B cell (primary cell): ENCODE data around the gene SPRED2. TPM values are rescaled to one million over a fixed set of nuclear protein-coding genes. Genes with fewer than 3 reads are reported as not detected.
"Not testable (repeated sequence)": the region's sequence is repeated elsewhere in the genome, so short reads cannot be mapped to it uniquely, and the experiment has no call there.

Experiments
- ATAC-seq: fragments of 200-7000 bp; cut with Tn5 transposase; one replicate; pipeline ENCODE4 v1.10.0; 2021; ENCODE audit warnings: low read depth, mild to moderate bottlenecking, moderate number of reproducible peaks, moderate library complexity
- CTCF ChIA-PET: fragments of 350-600 bp; sonication (Branson Sonifier 250); formaldehyde crosslinking; loops from one replicate; lab custom pipeline; 2021; ENCODE audit warnings: antibody characterized with exemption, inconsistent platforms; lab: Charles Lee
- POLR2A ChIA-PET: fragments of 350-600 bp; sonication (Branson Sonifier 250); formaldehyde crosslinking; loops from one replicate; lab custom pipeline; 2021; ENCODE audit warnings: antibody characterized with exemption; lab: Charles Lee
- DNase-seq: peaks from one replicate; pipeline ENCODE4 v3.0.0; 2013
- H2AFZ ChIP-seq: 2 replicates; pipeline ENCODE4 v1.6.1; 2012; ENCODE audit warnings: mild to moderate bottlenecking, low read depth, low read length; ENCODE audit not compliant: insufficient read depth, poor library complexity, severe bottlenecking
- H3K27ac ChIP-seq, 2 donors: 1 replicate in 1 of 2; 2 replicates in 1 of 2; pipeline ENCODE4 v1.5.1; 2012 to 2013; ENCODE audit warnings: low read length in 2 of 2, mild to moderate bottlenecking in 2 of 2, moderate library complexity in 1 of 2
- H3K27me3 ChIP-seq, 4 experiments: fragments of 200-600 bp in 1 of 4; sonication (generic) in 1 of 4; replicated peaks in 1 of 4; 1 replicate in 2 of 4; 2 replicates in 2 of 4; pipeline versions ENCODE4 v1.6.1 to v1.7.0; 2013 to 2016; ENCODE audit warnings: low read length in 3 of 4, mild to moderate bottlenecking in 2 of 4, mixed read lengths in 1 of 4, moderate library complexity in 1 of 4; ENCODE audit not compliant: insufficient read depth in 4 of 4, control insufficient read depth in 3 of 4; ENCODE audit errors: control extremely low read depth in 1 of 4
- H3K36me3 ChIP-seq, 2 experiments: replicated peaks in 1 of 2; 1 replicate in 1 of 2; 2 replicates in 1 of 2; pipeline versions ENCODE4 v1.6.1 to v1.7.1; 2013; ENCODE audit warnings: low read length in 1 of 2; ENCODE audit not compliant: insufficient read depth in 2 of 2, control insufficient read depth in 1 of 2; ENCODE audit errors: control extremely low read depth in 1 of 2, extremely low read depth in 1 of 2
- H3K4me1 ChIP-seq, 2 donors: fragments of 200-600 bp in 1 of 2; sonication (generic) in 1 of 2; 1 replicate in 1 of 2; 2 replicates in 1 of 2; pipeline versions ENCODE4 v1.5.1 to v1.6.1; 2013 to 2017; ENCODE audit warnings: low read length in 2 of 2; ENCODE audit not compliant: control insufficient read depth in 2 of 2, insufficient read depth in 2 of 2
- H3K4me2 ChIP-seq: replicated peaks from 2 replicates; pipeline ENCODE3; 2012; ENCODE audit warnings: mild to moderate bottlenecking, low read depth, low read length; ENCODE audit not compliant: poor library complexity, severe bottlenecking
- H3K4me3 ChIP-seq, 5 experiments: fragments of 200-600 bp in 1 of 5; sonication (generic) in 1 of 5; 1 replicate in 3 of 5; 2 replicates in 2 of 5; pipeline versions ENCODE4 v1.5.1 to v1.7.0; 2011 to 2016; ENCODE audit warnings: low read length in 4 of 5, mild to moderate bottlenecking in 4 of 5, low read depth in 2 of 5, control low read depth in 1 of 5, moderate library complexity in 1 of 5; ENCODE audit not compliant: insufficient read depth in 1 of 5; ENCODE audit errors: control extremely low read depth in 1 of 5, extremely low read depth in 1 of 5
- H3K79me2 ChIP-seq: fragments of 200-600 bp; sonication (generic); one replicate; pipeline ENCODE4 v1.6.0; 2016; ENCODE audit warnings: low read length; ENCODE audit not compliant: control insufficient read depth, insufficient read depth
- H3K9ac ChIP-seq: fragments of 200-600 bp; sonication (generic); 2 replicates; pipeline ENCODE4 v1.6.1; 2017; ENCODE audit warnings: mild to moderate bottlenecking, low read length, moderate library complexity
- H3K9me3 ChIP-seq, 3 donors: one replicate each; pipeline versions ENCODE4 v1.6.1 to v1.7.1; 2013; ENCODE audit warnings: low read length in 2 of 3; ENCODE audit not compliant: control insufficient read depth in 2 of 3, insufficient read depth in 1 of 3; ENCODE audit errors: control extremely low read depth in 1 of 3
- H4K20me1 ChIP-seq: 2 replicates; pipeline ENCODE4 v1.6.0; 2012; ENCODE audit warnings: mild to moderate bottlenecking, low read length; ENCODE audit not compliant: insufficient read depth, control insufficient read depth, poor library complexity, severe bottlenecking
- H3K27ac Mint-ChIP-seq: one replicate; pipeline ENCODE4 v1.8.0; 2021; ENCODE audit warnings: mixed read lengths
- H3K27me3 Mint-ChIP-seq: one replicate; pipeline ENCODE4 v1.8.0; 2021; ENCODE audit warnings: mixed read lengths
- H3K4me1 Mint-ChIP-seq: one replicate; pipeline ENCODE4 v1.8.0; 2021; ENCODE audit warnings: mixed read lengths
- H3K4me3 Mint-ChIP-seq: one replicate; pipeline ENCODE4 v1.8.0; 2021; ENCODE audit warnings: mixed read lengths
- H3K9me3 Mint-ChIP-seq: one replicate; pipeline ENCODE4 v1.8.0; 2022; ENCODE audit warnings: mixed read lengths; ENCODE audit not compliant: insufficient read depth
- CTCF ChIP-seq: fragments of 200-600 bp; IDR thresholded peaks from one replicate; pipeline ENCODE4 v1.8.0; 2022; ENCODE audit warnings: antibody characterized with exemption, mild to moderate bottlenecking
- EZH2 ChIP-seq: IDR thresholded peaks from 2 replicates; pipeline ENCODE4 v1.6.1; 2012; ENCODE audit warnings: borderline replicate concordance, low read depth, mild to moderate bottlenecking, moderate library complexity, low read length; ENCODE audit not compliant: insufficient read depth, poor library complexity, severe bottlenecking
- WGBS: methylation state at CpG from one replicate; pipeline ENCODE4 v1.1.5; 2013; ENCODE audit warnings: missing lambda C conversion rate; ENCODE audit not compliant: insufficient coverage; 5-methylcytosine and 5-hydroxymethylcytosine counted together
- intact Hi-C: fragments of 100-400 bp; cut with micrococcal nuclease; formaldehyde crosslinking; loops from one replicate; pipeline ENCODE4 v1.10.0; 2022
- polyA plus RNA-seq: library from polyadenylated mRNA; depleted of rRNA; stranded (reverse); fragments of >200 nt; gene quantifications from 2 replicates; pipeline ENCODE4 v1.2.3, GENCODE V29; 2012
- total RNA-seq, 2 donors: library from RNA; stranded (reverse); fragments of 120-200 nt in 1 of 2; gene quantifications; 1 replicate in 1 of 2; 2 replicates in 1 of 2; pipeline versions ENCODE4 v1.2.3 to v1.2.4, GENCODE V29; 2013 to 2022

The SPRED2 gene
- total and polyA plus RNA-seq, 2 donors (not counting 1 experiment from before 2014, with no cell fraction given), result 0.40 to 1.3 TPM

DNA sequence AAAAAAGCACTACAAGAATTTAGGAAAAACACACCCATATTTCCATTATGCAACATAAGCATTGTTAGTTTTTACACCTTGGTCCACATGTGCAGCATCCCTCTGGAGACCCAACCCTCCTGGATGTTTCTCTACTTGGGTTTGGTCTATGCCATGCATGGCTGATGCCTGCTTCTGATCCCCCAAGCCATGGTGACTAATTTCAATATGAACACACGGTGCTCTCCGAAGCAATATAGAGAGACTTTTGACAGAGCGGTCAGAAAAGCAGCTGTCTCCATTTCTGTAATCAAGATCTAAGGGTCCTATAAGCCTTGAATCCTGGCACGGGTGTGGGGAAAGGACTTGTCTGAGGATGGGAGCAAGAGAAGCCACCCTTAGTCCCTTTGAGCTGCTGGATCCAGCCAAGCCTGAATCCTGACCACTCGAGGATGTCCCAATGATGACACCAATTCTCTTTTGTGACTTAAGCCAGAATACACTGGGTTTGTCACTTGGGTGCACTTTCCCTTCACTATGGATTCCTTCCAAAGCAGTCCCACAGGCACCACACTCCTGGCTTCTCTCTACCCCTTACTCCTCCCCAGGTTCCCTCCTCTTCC lies 113.2 kb downstream of the SPRED2 start:
- WGBS, result 70% methylated on average over 2 of the region's 5 CpGs
- Histone ChIP-seq H2AFZ (no peak overlapping the region), H3K4me2 (no peak overlapping the region), H3K79me2 (no peaks in the 10 kb centered on the region), H3K36me3 (no peaks in the 10 kb centered on the region), H3K4me3 (no peak overlapping the region), H3K4me1 (peaks cover 7 to 10% of the 10 kb centered on the region in 2 donors), H3K9ac (no peak overlapping the region), H3K27ac (no peak overlapping the region), H4K20me1 (no peaks in the 10 kb centered on the region), H3K9me3 (peaks cover 0 to 8% (median 0%) of the 10 kb centered on the region in 3 donors), H3K27me3 (peaks cover 0 to 6% (median 3%) of the 10 kb centered on the region in 4 experiments)
- POLR2A ChIA-PET, result no interaction called here
- ATAC-seq (no peak), DNase-seq (no peak)
- Mint-ChIP-seq H3K4me1 (peaks cover 7% of the 10 kb centered on the region), H3K27me3 (peaks cover 15% of the 10 kb centered on the region), H3K4me3 (no peak overlapping the region), H3K27ac (no peak overlapping the region), H3K9me3 (no peaks in the 10 kb centered on the region)
- no peak for TF ChIP-seq EZH2
- no peak for TF ChIP-seq CTCF
- CTCF ChIA-PET, result no interaction called here
- intact Hi-C loops, result no loop called here

GRCh38 chr2:65317841-65318240 lies 114.6 kb downstream of the SPRED2 start:
- no peak overlapping the region for H3K9ac ChIP-seq
- DNase-seq, result no peak
- WGBS, result 74% methylated on average over 5 of the region's 7 CpGs
- ATAC-seq, result no peak
- H4K20me1 ChIP-seq, result no peaks in the 10 kb centered on the region
- Mint-ChIP-seq H3K27me3 (peaks cover 7% of the 10 kb centered on the region), H3K27ac (no peak overlapping the region), H3K4me1 (no peaks in the 10 kb centered on the region), H3K9me3 (no peaks in the 10 kb centered on the region), H3K4me3 (no peak overlapping the region)
- intact Hi-C loops, result no loop called here
- no peak overlapping the region for H3K4me2 ChIP-seq
- H3K4me1 ChIP-seq, result no peaks in the 10 kb centered on the region
- H3K36me3 ChIP-seq, result no peaks in the 10 kb centered on the region
- H3K9me3 ChIP-seq, result peaks cover 0 to 18% (median 0%) of the 10 kb centered on the region in 3 donors
- H3K27ac ChIP-seq, result no peak overlapping the region
- no peaks in the 10 kb centered on the region for H3K79me2 ChIP-seq
- no peak overlapping the region for H2AFZ ChIP-seq
- TF ChIP-seq EZH2 (no peak), CTCF (no peak)
- H3K4me3 ChIP-seq, result no peak overlapping the region
- H3K27me3 ChIP-seq, result peaks cover 0 to 6% (median 3%) of the 10 kb centered on the region in 4 experiments
- CTCF ChIA-PET, result no interaction called here
- POLR2A ChIA-PET, result no interaction called here

DNA sequence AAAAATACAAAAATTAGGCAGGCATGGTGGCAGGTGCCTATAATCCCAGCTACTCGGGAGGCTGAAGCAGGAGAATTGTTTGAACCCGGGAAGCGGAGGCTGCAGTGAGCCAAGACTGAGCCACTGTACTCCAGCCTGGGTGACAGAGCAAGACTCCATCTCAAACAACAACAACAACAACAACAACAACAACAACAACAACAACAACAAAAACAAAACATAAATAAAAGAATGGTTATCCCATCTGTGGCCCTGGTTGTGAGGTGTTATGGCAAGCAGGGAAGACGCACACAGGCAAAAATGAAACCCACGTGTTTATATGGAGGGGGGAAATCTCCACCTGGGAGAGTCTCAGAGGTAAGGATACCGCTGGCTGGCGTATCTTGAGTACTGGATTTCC lies 115.0 kb downstream of the SPRED2 start:
- DNase-seq, H3K27ac Mint-ChIP-seq, POLR2A ChIA-PET, H3K27me3 ChIP-seq, ATAC-seq, H3K4me2 ChIP-seq, H2AFZ ChIP-seq, H3K9ac ChIP-seq, H3K36me3 ChIP-seq, H3K4me3 Mint-ChIP-seq, CTCF ChIA-PET, intact Hi-C loops, H4K20me1 ChIP-seq, H3K9me3 Mint-ChIP-seq, H3K79me2 ChIP-seq, H3K4me1 Mint-ChIP-seq, H3K4me1 ChIP-seq, H3K27me3 Mint-ChIP-seq, H3K27ac ChIP-seq, H3K4me3 ChIP-seq: not testable (repeated sequence)
- peaks cover 0 to 18% (median 0%) of the 10 kb centered on the region in 3 donors for H3K9me3 ChIP-seq
- 97% methylated on average over 3 of the region's 7 CpGs for WGBS
